ENCODE data around the gene VANGL1. TPM values are rescaled to one million over a fixed set of nuclear protein-coding genes. Genes with fewer than 3 reads are reported as not detected.

The VANGL1 gene
- total and polyA plus RNA-seq, 9 donors = 1.8 to 11.0 (median 8.8) TPM

- H3K27ac ChIP-seq = no peak overlapping the region
- intact Hi-C loops (cut with DNase I) = no loop called here
- no peak for TF ChIP-seq EP300 (IDR thresholded peaks at IDR 0.05)
- no peak for TF ChIP-seq POLR2A (IDR thresholded peaks at IDR 0.05)
- TF ChIP-seq CTCF (IDR thresholded peaks at IDR 0.05) = no peak
- no peaks in the 10 kb centered on the region for H3K36me3 ChIP-seq
- WGBS, 3 donors = 90 to 91% (median 90%) methylated on average over 13 to 14 of the region's 14 CpGs
- no peak overlapping the region for H3K4me3 ChIP-seq
- DNase-seq = no peak
- no peaks in the 10 kb centered on the region for H3K4me1 ChIP-seq (ENCODE audit: insufficient read depth)
- H3K27me3 ChIP-seq = no peaks in the 10 kb centered on the region
- no peaks in the 10 kb centered on the region for H3K9me3 ChIP-seq
Observed at GRCh38 chr1:115685029-115685705, 43.4 kb downstream of the VANGL1 start.

GRCh38 chr1:115687744-115688143, 46.0 kb downstream of the VANGL1 start:
- Histone ChIP-seq H3K4me1 (ENCODE audit: insufficient read depth) (no peaks in the 10 kb centered on the region), H3K27ac (no peak overlapping the region), H3K4me3 (no peak overlapping the region), H3K36me3 (no peaks in the 10 kb centered on the region), H3K27me3 (no peaks in the 10 kb centered on the region), H3K9me3 (no peaks in the 10 kb centered on the region)
- TF ChIP-seq POLR2A (IDR thresholded peaks at IDR 0.05) = no peak
- no peak for TF ChIP-seq EP300 (IDR thresholded peaks at IDR 0.05)
- TF ChIP-seq CTCF (IDR thresholded peaks at IDR 0.05) = no peak
- intact Hi-C loops (cut with DNase I) = no loop called here
- 94 to 98% (median 95%) methylated on average over 3 of the region's 3 CpGs for WGBS, 3 donors
- no peak for DNase-seq

- no peak for TF ChIP-seq EP300 (IDR thresholded peaks at IDR 0.05)
- no peak for TF ChIP-seq CTCF (IDR thresholded peaks at IDR 0.05)
- no peak for TF ChIP-seq POLR2A (IDR thresholded peaks at IDR 0.05)
- Histone ChIP-seq H3K36me3 (no peaks in the 10 kb centered on the region), H3K27ac (no peak overlapping the region), H3K27me3 (no peaks in the 10 kb centered on the region), H3K9me3 (no peaks in the 10 kb centered on the region), H3K4me3 (no peak overlapping the region), H3K4me1 (ENCODE audit: insufficient read depth) (no peaks in the 10 kb centered on the region)
- no peak for DNase-seq
- WGBS, 3 donors = 94 to 97% (median 95%) methylated on average over 8 of the region's 8 CpGs
- intact Hi-C loops (cut with DNase I) = no loop called here
Observed at GRCh38 chr1:115690972-115691371, 49.2 kb downstream of the VANGL1 start.

GRCh38 chr1:115692224-115692623, 50.5 kb downstream of the VANGL1 start:
- no peak for DNase-seq
- Histone ChIP-seq H3K36me3 (no peaks in the 10 kb centered on the region), H3K27me3 (no peaks in the 10 kb centered on the region), H3K4me3 (no peak overlapping the region), H3K9me3 (no peaks in the 10 kb centered on the region), H3K27ac (no peak overlapping the region), H3K4me1 (ENCODE audit: insufficient read depth) (no peaks in the 10 kb centered on the region)
- intact Hi-C loops (cut with DNase I) = no loop called here
- 93 to 98% (median 95%) methylated on average over 4 of the region's 4 CpGs for WGBS, 3 donors
- TF ChIP-seq CTCF (IDR thresholded peaks at IDR 0.05) (no peak), POLR2A (IDR thresholded peaks at IDR 0.05) (no peak), EP300 (IDR thresholded peaks at IDR 0.05) (no peak)
